22Rv1 (cell line): ENCODE data around the gene B4GALNT3.

Experiments
- CTCF ChIP-seq: fragments of 450-650 bp; IDR thresholded peaks from 2 replicates; pipeline ENCODE4 v1.5.1; 2017; ENCODE audit warnings: mild to moderate bottlenecking
- ZFX ChIP-seq: fragments of 450-650 bp; IDR thresholded peaks from 2 replicates; pipeline ENCODE4 v1.6.1; 2017; ENCODE audit warnings: antibody characterized with exemption, borderline replicate concordance

GRCh38 chr12:545835-546234, 86.1 kb downstream of the B4GALNT3 start:
- TF ChIP-seq ZFX, result no peak
- TF ChIP-seq CTCF, result no peak
